HG02840 (cell line): ENCODE measurements around the gene CEACAM19.
"Not testable (repeated sequence)": the region's sequence is repeated elsewhere in the genome, so short reads cannot be mapped to it uniquely, and the experiment has no call there.

ENCODE experiments used
- ATAC-seq: cut with Tn5 transposase; IDR thresholded peaks from one replicate; pipeline ENCODE4 v1.9.1; 2021; ENCODE audit warnings: mild to moderate bottlenecking, moderate library complexity, moderate number of reproducible peaks; ENCODE audit not compliant: unreplicated experiment, low FRiP score

The CEACAM19 gene

DNA sequence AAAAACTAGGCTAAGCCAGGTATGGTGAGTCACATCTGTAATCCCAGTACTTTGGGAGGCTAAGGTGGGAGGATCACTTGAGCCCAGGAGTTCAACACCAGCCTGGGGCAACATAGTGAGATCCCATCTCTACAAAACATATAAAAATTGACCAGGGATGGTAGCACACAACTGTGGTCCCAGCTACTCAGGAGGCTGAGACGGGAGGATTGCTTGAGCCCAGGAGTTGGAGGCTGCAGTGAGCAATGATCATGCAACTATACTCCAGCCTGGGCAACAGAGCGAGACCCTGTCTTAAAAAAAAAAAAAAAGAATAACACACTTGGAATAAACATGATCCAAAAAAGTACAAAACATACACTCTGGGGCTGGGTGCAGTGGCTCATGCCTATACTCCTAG, 1.3 kb upstream of the CEACAM19 start:
- ATAC-seq: not testable (repeated sequence)

DNA sequence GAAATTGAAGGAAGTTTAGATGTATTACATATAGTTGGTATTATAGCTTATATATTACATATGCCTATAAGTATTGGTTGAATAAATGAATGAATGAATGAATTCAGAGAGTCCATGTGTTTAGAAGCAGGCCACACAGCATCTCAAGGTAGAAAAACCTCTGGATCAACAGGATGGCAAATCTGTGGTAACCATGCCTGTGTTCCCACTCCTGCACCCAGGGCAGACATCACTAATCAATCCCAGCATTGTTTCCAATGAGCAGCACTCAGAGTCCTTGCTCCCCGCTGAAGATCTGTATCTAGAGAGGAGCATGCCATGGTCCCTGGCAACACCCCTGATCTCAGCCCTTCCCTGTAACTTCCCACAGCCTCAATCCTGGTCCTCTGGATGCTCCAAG, 944 bp downstream of the CEACAM19 start:
- no peak for ATAC-seq

DNA sequence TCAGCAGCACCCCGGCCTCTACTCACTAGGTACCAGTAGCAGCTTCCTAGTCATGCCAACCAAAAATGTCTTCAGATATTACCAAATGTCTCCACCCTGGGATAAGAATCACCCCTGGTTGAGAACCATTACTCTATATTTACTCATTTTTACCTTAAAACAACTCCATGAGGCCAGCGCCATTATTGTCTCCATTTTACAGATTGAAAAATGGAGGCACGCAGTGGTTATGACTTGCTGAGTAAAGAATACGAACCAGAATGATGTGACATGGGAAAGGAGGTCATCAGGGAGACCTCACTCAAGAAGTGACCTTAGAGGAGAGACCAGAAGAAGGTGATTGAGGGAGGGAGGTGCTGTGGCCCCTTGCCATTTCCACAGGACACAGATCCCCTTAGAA, 2.2 kb downstream of the CEACAM19 start:
- no peak for ATAC-seq

DNA sequence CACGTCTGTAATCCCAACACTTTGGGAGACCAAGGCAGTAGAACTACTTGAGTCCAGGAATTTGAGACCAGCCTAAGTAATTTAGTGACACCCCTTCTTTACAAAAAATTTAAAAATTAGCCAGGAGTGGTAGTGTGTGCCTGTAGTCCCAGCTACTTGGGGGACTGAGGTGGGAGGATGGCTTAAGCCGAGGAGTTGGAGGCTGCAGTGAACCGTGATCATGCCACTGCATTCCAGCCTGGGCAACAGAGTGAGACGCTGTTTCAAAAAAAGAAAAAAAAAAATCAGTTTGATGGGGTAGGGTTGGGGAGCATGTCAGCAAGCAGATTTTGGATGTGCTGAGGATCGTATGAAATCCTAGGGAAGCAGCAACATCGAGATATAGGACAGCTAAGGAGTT, 4.2 kb downstream of the CEACAM19 start:
- no peak for ATAC-seq

DNA sequence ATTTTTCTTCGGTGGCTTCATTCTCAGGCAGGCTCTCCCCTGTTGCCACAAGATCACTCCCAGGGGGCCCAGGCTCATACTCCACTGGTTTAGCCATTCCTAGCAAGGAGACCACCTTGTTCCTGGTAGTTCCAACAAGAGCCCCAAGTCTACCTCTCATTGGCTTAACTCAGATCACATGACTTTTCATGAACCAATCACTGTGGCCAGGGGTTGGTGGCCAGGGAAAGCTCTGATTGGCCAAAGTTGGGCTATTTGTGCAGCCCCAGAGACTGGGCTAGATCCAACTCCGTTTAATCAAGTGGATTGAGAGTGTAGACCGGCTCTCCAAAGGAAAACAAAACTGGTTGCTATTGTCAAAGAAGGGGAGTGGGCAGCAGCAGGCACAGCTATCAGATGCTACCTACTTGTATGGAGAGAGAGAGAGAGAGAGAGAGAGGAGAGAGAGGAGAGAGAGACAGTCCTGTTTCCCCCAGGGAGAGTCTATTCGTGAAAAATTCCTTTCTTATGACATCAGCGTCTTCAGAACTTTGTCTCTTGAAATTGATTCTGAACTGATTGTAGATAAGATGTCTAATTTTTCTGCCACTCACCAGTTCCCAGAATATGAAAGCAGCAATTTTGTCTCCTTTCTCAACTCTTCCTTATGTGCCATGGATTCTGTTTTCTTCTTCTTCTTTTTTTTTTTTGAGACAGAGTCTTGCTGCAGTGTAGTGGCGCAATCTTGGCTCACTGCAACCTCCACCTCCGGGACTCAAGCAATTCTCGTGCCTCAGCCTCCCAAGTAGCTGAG, 5.9 kb downstream of the CEACAM19 start:
- ATAC-seq: no peak

DNA sequence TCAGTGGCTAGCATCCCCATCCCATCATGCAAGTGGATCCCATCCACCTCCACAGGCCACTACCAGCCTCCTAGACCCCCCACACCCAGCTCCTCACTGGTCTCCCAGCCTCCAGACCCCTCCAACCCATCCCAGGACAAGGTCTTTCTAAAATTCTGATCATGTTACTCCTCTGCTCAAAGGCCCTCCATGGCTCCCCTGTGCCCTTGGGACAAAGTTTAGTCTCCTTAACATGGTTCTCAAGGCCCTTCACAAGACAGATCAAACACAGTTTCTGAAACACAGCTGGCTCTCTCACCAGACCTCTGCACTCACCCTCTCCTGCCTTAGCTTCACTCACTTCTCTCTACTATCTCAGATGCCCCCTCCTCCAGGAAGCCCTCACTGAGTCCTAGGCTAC, 9.3 kb downstream of the CEACAM19 start:
- ATAC-seq: no peak

DNA sequence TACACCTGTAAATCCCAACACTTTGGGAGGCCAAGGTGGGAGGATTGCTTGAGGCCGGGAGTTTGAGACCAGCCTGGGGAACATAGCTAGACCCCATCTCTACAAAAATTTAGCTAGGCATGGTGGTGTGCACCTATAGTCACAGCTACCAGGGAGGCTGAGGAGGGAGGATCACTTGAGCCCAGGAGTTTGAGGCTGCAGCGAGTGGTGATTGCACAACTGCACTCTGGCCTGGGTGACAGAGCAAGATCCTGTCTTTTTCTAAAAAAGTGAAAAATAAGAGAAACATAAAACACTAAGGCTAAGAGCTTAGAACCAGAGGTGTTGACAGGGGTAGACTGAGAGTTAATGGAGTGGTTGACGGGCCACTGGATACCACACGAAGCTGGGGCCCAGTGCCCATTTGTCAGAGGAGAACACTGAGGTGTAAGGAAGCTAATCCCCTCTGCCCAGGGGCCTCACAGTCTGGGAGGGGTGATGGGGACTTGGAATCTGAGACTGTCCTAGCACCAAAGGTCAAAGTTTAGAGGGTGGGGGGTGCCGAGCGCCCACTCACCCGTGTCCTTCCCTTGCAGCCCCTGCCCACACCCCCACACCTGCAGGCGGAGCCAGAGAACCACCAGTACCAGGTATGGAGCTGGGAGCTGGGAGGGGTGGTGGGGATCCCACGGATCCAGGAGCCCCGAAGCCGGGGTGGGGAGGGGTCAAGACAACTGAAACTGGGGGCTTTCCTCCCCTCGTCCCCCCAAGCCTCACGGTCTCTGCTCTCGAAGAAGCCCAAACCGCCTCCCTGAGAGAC, 10.9 kb downstream of the CEACAM19 start:
- no peak for ATAC-seq

DNA sequence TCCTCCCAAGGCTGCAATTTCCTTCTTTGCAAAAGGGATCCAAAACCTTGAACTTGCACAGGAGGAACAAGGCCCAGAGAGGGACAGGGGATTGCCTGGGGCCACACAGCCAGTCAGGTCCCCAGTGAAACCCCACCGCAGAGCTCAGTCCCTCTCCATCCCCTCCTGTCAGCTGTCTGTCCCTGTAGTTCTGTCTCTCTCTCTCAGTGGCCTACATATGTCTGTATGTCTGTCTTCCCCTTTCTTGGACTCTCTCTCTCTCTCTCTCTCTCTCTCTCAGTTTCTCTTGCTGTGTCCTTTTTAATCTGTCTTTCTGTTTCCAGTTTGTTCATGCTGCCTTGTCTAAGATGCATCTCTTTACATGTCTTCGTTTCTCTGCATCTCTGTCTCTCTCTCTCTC, 11.5 kb downstream of the CEACAM19 start:
- no peak for ATAC-seq

DNA sequence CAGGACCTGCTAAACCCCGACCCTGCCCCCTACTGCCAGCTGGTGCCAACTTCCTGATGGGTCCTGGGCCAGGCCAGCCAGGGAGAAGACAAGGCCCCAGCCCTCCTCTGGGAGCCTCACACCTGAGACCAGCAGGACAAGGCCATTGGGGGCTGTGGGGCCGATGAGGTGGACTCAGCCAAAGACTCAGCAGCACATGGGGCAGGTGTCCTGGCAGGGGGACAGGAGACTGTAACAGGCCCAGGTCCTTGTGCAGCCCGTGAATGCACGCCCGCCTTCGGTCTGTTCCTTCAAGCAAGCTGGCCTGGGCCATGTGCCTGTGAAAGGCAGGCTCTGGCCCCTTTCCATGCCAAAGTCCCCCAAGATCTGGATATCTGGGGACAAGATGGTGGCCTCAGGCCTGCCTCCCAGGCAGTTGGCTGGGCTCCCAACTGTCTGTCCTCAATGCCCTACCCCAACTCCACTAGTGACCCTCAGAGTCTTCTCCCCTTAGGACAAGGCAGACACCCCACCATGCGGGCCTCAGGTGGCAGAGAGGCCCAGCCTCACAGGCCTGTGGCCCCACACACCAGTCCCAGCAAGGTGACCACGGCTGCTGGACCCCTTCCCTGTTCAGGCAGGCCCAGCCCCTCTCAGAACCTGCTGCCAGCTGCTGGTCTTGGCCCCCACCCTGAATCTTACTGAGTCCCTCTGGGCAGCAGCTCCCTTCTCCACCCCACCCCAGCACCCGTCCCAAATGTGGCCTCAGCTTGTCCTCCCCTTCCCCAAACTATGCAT, 12.3 kb downstream of the CEACAM19 start:
- no peak for ATAC-seq

DNA sequence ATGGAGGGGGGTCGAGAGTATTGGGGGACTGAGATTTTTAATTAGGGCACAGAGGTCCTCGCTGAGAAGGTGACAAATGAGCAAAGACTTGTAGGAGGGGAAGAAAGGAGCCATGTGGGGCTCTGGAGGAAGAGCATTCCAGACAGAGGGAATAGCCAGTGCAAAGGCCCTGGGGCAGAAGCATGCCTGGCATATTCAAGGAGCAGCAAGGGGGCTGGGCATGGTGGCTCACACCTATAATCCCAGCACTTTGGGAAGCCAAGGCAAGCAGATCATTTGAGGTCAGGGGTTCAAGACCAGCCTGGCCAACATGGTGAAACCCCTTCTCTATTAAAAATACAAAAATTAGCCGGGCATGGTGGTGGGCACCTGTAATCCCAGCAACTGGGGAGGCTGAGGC, 13.1 kb downstream of the CEACAM19 start:
- not testable (repeated sequence) for ATAC-seq

DNA sequence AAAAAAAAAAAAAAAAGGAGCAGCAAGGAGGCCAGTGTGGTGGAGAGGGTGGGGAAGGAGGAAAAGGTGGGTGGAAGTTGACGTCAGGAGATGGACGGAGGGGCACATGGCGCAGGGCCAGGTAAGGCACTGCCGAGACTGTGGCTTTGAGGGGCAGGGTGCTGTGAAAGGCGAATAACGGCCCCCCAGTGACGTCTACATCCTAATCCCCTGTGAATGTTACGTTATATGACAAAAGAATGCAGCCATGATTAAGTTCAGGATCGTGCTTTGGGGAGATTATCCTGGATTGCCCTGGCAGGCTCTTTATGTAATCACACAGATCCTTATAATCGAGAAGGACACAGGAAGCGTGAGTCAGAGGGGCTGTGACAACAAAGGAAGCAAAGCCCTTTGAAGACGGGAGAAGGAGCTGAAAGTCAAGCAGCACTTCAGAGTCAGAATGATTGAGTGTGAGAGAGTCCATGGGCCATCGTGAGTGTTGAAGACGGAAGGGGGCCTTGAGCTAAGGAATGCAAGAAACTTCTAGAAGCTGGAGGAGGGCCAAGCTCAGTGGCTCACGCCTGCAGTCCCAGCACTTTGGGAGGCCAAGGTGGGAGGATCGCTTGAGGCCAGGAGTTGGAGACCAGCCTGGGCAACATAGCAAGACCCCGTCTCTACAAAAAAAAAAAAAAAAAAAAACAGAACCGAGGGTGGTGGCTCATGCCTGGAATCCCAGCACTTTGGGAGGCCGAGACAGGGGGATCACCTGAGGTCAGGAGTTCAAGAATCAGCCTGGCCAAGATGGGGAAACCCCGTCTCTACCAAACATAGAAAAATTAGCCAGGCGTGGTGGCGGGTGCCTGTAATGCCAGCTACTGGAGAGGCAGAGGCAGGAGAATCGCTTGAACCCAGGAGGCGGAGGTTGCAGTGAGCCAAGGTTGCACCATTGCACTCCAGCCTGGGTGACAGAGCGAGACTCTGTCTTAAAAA, 13.9 kb downstream of the CEACAM19 start:
- no peak for ATAC-seq

DNA sequence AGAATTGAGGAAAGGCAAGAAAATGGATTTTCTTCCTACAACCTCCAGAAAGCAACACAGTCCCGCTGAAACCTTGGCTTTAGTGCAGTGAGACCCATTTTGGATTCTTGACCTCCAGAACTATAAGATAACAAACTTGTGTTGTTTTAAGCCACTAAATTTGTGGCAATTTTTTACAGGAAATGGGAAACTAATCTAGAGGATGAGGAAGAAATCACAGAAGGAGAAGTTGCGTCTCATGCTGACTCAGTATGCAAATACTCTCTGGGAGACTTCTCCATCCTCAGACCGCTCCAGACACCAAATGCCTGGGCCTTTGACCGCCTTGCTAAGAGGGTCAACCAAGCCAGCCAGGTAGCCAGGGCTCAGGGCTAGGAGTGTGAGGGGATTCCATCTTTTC, 14.6 kb downstream of the CEACAM19 start:
- ATAC-seq: no peak

DNA sequence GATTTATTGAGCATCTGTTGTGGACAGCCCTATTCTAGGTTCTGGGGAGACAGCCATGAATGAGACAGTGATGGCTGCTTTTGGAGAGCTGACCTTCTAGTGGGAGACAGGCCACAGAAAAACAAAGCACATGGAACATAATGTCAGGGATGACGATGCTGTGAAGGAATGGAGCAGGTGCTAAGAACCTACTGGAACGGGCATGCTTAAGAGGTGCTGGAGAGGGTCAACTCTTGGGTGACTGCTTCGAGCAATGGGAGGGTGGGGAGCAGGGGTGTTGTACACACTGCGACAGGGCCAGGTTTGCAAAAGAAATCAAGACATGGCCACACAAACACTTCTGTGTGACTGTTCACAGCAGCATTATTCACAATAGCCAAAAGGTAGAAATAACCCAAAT, 15.6 kb downstream of the CEACAM19 start:
- no peak for ATAC-seq

DNA sequence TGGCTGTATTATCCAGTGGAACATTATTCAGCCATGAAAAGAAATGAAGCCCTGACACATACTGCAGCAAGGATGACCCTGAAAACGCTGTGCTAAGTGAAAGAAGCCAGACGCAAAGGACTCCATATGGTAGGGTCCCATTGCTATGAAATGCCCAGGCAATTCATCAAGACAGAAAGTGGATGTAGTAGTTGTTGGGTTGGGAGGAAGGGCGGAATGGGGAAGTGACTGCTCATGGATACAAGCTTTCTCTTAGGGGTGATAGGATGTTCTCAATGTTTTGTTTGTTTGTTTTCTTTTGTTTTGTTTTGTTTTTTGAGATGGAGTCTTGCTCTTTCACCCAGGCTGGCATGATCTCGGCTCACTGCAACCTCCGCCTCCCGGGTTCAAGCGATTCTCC, 16.6 kb downstream of the CEACAM19 start:
- ATAC-seq: no peak

DNA sequence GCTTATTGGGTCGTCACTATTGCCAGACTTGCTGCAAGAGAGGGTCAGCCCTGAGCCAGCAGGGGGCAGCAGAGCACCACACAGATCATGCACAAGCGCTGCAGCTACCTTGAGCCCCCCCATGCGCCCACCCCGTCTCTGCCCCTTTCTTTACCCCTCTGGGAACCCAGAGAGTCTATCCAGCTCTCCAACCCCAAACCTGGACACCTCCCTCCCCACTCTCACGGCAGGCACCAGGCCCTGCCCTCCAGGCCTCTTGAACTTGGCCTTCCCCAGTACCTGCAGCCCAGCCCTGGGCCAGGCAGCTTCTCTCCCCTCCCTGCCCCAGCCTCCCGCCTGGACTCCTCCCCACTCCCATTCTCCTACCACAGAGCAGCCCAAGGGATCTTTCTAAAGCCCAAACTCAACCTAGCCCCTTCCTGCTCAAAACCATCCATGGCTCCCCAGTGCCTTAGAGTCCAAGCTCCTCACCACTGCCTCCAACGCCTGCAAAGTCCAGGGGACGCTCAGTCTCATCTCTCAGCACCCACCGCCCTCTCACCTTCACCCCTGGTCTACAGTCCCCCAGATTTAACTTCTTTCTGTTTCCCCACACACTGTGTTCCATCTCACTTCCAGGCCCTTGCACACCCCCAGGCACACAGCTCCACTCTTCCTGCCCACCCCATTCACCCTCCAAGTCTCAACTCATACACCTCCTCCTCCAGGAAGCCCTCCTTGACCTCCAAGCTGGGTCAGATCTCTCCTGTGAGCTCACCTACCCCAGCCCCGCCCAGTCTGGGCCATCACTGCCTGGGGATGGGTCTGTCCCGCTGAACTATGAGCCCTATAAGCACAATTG, 18.2 kb downstream of the CEACAM19 start:
- ATAC-seq: no peak

DNA sequence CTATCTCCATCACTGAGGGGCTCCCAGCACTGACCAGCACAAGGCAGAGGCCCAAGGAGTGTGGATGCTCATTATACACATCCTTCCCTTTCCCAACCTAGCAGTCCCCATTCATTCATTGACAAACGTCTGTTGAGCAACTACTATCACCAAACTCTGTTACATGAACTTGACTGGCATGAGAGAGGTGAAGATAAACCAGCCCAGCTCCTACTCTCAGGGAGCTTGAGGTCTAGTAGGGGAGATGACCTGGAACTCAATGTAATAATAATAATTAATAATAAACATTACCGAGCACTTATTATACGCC, 18.8 kb downstream of the CEACAM19 start:
- no peak for ATAC-seq

DNA sequence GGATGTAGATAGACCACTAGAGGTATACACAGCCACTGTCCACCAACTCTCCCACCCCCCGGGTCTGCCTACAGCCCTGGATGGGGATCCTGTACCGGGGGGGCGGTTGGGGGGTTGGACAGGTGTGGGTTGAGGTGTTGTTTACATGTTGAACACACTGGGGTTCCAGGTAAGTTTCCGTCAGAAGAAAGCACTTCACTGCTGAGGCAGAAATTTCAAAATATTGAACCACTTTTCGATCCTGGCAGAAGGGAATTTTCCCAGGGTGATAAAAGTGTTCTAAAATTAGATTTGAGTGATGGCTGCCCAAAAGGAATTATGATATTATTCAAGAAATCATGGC, 21.1 kb downstream of the CEACAM19 start:
- peak; percentile 13 for ATAC-seq

DNA sequence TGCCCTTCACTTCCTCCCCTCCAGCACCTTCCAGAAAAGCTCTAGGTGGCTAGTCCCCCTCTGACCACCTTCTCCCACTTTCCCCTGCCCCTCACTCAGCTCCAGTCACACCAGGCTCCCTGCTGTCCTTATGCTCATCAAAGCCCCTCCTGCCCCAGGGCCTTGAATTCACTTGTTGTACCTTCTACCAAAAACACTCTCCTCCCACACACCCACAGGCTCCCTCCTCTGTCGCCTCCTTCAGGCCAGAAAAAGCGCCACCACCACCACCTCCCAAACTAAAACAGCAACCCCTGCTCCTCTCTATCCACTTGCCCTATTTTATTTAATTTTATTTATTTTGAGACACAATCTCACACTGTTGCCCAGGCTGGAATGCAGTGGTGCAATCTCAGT, 22.9 kb downstream of the CEACAM19 start:
- ATAC-seq: no peak

DNA sequence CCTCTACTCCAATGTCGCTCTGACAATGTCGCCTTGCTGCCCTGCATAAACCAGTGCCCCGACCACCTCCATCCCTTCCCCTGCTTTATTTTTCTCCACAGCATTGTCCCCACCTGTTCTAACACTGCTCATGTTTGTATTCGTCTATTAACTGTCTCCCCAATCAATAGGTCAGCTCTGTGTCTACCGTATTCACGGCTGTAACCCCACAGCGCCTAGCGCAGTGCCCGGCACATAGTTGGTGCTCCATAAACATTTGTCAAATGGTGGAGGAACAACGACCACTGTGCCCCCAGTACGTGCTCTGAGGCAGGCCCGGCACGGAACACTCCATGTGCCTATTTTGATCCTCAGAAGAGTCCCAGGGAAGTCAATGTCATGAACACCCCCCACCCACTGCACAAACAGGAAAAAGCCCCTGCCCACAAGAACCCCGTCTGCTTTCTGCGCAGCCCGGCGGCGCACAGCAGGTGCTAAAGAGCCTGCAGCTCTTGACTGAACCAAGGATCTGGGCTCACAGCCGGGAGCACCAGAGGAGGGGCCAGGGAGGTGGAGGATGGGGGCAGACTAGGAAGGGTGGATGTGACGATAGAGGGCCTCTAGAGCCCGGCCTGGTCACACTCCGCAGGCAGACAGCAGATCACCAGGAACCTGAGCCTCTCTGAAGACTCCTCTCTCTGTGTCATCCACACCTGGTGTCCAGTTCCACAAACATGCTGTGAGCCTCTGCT, 25.8 kb downstream of the CEACAM19 start:
- no peak for ATAC-seq
